CD4-positive, alpha-beta T cell treated with Interleukin-10 for 1 hour (primary cell): ENCODE measurements around the gene AR.

ENCODE experiments used
- DNase-seq: peaks from one replicate; pipeline ENCODE4 v3.0.0-alpha.2; 2020

Gene AR

GRCh38 chrX:67543818-67544217, at the start of gene AR:
Gene AR (plus strand): TSS chrX:67544021. CDS start chrX:67545147, 1,126 bp downstream.
- no peak for DNase-seq

- no peak for DNase-seq
Observed at GRCh38 chrX:67500617-67501016, 43.2 kb upstream of the AR start.

- no peak for DNase-seq
Observed at GRCh38 chrX:67503004-67503403, 40.8 kb upstream of the AR start.

- DNase-seq: no peak
Observed at GRCh38 chrX:67503453-67503852, 40.4 kb upstream of the AR start.

- no peak for DNase-seq
Observed at GRCh38 chrX:67520671-67521070, 23.1 kb upstream of the AR start.

- DNase-seq: no peak
Observed at GRCh38 chrX:67523002-67523681, 20.7 kb upstream of the AR start.

GRCh38 chrX:67523932-67524331, 19.9 kb upstream of the AR start:
- no peak for DNase-seq

- no peak for DNase-seq
Observed at GRCh38 chrX:67524428-67524827, 19.4 kb upstream of the AR start.

- no peak for DNase-seq
Observed at GRCh38 chrX:67524950-67525691, 18.7 kb upstream of the AR start.

- no peak for DNase-seq
Observed at GRCh38 chrX:67536564-67536963, 7.3 kb upstream of the AR start.

GRCh38 chrX:67538383-67538782, 5.4 kb upstream of the AR start:
- DNase-seq: no peak

GRCh38 chrX:67544281-67545035, 637 bp downstream of the AR start:
- no peak for DNase-seq

- DNase-seq: no peak
Observed at GRCh38 chrX:67545036-67545821, 1.4 kb downstream of the AR start.

GRCh38 chrX:67545893-67546495, 2.2 kb downstream of the AR start:
- no peak for DNase-seq

- no peak for DNase-seq
Observed at GRCh38 chrX:67546496-67547423, 2.9 kb downstream of the AR start.

GRCh38 chrX:67555578-67556203, 11.9 kb downstream of the AR start:
- DNase-seq: no peak

- no peak for DNase-seq
Observed at GRCh38 chrX:67558267-67558666, 14.4 kb downstream of the AR start.

- no peak for DNase-seq
Observed at GRCh38 chrX:67563469-67564448, 19.9 kb downstream of the AR start.

- DNase-seq: no peak
Observed at GRCh38 chrX:67564475-67564874, 20.7 kb downstream of the AR start.

- DNase-seq: no peak
Observed at GRCh38 chrX:67568769-67569168, 24.9 kb downstream of the AR start.
